HG03378 (cell line): Measurements from ENCODE around the gene RHOXF2.
A peak's percentile ranks its signal among the peaks of the same experiment; 100 is the strongest.
"Not testable (repeated sequence)": the region's sequence is repeated elsewhere in the genome, so short reads cannot be mapped to it uniquely, and the experiment has no call there.

Experiments
- ATAC-seq: cut with Tn5 transposase; IDR thresholded peaks from one replicate; pipeline ENCODE4 v1.9.1; 2021; ENCODE audit warnings: mild to moderate bottlenecking, moderate library complexity; ENCODE audit not compliant: unreplicated experiment

The RHOXF2 gene

DNA sequence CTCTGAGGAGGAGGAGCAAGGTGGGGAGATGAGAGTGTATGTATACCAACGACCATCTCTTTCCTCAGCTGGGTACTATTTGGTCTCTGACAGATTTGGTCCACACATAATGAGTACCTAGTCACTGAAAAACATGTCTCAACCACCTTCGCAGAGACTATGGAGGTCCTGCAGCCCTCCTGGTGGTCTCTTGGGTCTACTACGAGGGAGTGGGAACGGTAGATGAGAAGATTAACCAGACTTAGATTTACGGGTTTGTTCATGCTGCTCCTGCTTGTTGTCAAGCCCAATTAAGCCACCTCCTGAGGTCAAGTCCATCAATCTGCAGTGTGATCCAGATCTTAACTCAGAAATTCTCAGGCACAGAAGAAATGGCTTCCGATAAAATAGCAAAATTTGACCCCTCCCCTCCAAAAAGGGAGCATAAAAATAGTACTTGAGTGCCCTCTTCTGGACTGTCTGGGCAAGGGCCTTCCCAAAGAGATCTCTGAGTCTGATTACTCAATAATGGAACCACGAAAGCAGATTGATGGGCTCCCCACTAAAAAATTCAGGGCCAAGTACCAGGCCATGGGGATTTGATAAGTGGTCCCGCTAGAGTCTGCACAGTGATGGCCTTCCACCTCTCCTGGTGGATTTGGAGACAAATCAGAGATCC, 38.3 kb downstream of the RHOXF2 start:
- ATAC-seq, result not testable (repeated sequence)

DNA sequence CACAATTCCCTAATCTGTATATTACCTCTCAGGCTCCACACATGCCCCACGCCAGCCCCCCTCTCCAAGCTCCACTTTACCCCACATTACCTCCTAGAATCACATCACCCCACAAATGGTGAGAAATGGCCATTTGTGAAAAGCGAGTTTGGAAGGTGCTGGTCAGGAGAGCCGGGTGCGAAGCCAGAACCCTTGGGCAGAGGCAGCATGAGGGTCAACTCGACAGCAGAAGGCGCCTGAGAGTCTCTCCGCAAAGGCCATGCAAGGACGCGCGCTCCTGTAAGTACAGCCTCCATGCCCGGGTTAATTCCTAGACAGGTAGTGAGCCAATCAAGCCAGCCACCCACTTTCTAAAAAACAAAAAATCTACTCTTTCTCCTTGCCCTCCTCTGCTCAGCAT, 42.4 kb downstream of the RHOXF2 start:
- no peak for ATAC-seq

DNA sequence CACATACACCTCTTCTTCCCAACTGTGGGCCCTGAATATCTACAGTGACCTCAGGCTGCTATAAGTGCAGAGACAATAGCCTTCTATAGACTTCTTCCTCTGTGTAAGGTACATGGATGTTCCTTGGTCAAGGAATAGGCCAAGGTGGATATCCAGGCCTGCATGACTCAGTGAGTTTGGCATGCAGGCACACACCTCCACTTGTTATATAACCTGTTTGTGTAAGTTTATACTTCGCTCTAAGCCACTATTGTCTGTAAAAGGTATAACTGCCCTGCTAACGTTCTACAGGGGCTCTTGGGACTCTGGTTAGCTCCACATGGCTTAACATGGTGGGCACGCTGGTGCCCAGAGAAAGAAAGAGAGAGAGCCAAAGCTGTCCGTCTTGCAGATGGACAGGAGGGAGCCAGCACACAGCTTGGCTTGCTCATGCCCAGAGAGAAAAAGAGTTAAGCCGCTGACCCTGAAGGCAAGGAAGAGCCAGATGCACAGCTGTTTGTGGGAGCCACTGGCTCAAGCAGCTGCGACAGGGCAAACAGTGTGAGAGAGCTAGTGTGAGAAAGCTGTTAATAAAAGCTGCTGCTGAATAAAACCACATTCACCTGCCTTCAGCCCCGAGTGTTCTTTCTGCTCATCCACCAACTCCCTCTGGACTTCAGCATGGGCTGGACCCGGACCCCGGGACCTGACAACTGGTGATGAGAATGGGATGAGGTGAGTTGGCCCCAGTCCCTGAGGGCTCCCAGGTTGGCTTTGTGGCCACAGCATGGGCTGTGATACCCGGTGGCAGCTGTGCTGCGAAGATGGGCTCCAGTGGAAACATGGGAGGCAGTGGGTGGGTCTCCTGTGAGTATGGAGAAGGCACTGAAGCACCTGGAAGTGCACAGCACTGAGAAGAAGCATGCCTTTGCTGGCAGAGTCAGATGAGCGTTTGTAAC, 47.7 kb downstream of the RHOXF2 start:
- no peak for ATAC-seq

DNA sequence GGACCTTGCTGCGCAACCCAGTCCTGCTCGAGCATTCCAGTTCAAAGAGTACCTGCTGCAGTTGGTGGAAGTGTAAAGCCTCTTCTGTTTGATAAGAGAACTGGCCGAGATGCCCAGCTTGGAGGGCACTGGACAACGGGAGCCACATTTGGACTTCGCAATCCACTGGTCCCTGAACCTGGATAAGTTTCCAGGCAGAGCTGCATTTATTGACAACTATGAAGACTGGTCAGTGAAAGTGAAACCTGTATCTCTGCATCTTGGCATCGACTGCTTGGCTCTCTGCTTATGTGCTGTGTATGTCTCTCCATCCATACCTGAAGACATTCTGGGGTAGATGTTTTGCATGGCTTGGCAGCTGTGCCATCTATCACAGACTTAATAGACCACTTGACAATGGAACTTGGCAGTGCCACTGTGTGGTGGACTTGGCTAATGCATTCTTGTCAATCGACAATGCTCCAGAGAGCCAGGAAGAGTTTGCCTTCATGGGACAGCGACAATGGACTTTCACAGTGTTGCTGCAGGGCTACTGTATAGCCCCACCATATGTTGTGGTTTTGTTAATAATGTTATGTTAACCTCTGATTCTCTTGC, 48.7 kb downstream of the RHOXF2 start:
- no peak for ATAC-seq

- peak; percentile 66 for ATAC-seq
These were observed 55.2 kb downstream of the RHOXF2 start for GRCh38 chrX:120213438-120214265.
